K562 (cell line): Measurements from ENCODE around the gene GASK1A. TPM values are rescaled to one million over a fixed set of nuclear protein-coding genes. Genes with fewer than 3 reads are reported as not detected.

Experiments used
- ATAC-seq: fragments of 200-7000 bp; cut with Tn5 transposase; 3 replicates; pipeline ENCODE4 v1.9.1; 2020; ENCODE audit warnings: moderate library complexity
- BruUV-seq: library from RNA; stranded (reverse); fragments of 400-500 nt; replicated peaks from 2 replicates; lab custom pipeline; 2021; lab: Mats Ljungman, UMichigan
- CTCF ChIA-PET: fragments of 300-600 bp; formaldehyde crosslinking; extraction: SDS; loops from one replicate; lab custom pipeline; 2021; ENCODE audit warnings: low intra/inter-chr PET ratio; lab: Yijun Ruan, JAX
- POLR2A ChIA-PET: fragments of 300-600, 350-650 bp; sonication (Branson Sonifier 250); formaldehyde crosslinking; extraction: SDS; loops from one replicate; lab custom pipeline; 2021; ENCODE audit warnings: antibody characterized with exemption, inconsistent platforms; lab: Yijun Ruan, JAX
- DNase-seq, 4 experiments: peaks; one replicate each; pipeline versions ENCODE4 v3.0.0 to v3.0.0-alpha.2; 2011 to 2018; ENCODE audit warnings: low spot score in 3 of 4, mixed read lengths in 3 of 4; ENCODE audit errors: extremely low read depth in 1 of 4
- FAIRE-seq: peaks from 2 replicates; lab custom pipeline; 2011; peaks lifted over from hg19 to GRCh38; lab: Jason Lieb, UNC
- H2AFZ ChIP-seq: 2 replicates; pipeline ENCODE4 v1.6.0; 2011; ENCODE audit warnings: low read depth, low read length, control low read depth, inconsistent platforms
- H3K27ac ChIP-seq: fragments of 200-600 bp; 3 replicates; pipeline ENCODE4 v1.8.0; 2011; ENCODE audit warnings: low read depth, mild to moderate bottlenecking, control low read depth, inconsistent platforms, low read length, moderate library complexity, mixed read lengths; ENCODE audit errors: extremely low read depth
- H3K27me3 ChIP-seq, 2 experiments: fragments of 300-600 bp in 1 of 2; 2 replicates in 1 of 2; 3 replicates in 1 of 2; pipeline versions ENCODE4 v1.6.0 to v1.8.0; 2011; ENCODE audit warnings: inconsistent platforms in 2 of 2, low read length in 2 of 2, mild to moderate bottlenecking in 1 of 2, mixed read lengths in 1 of 2, moderate library complexity in 1 of 2; ENCODE audit not compliant: control insufficient read depth in 2 of 2, insufficient read depth in 2 of 2
- H3K36me3 ChIP-seq: fragments of 300-600 bp; 3 replicates; pipeline ENCODE4 v1.8.0; 2011; ENCODE audit warnings: mild to moderate bottlenecking, low read length, inconsistent platforms; ENCODE audit not compliant: control insufficient read depth, insufficient read depth
- H3K4me1 ChIP-seq, 2 experiments: fragments of 200-600 bp in 1 of 2; replicated peaks in 1 of 2; 2 replicates in 1 of 2; 3 replicates in 1 of 2; pipeline versions ENCODE4 v1.5.1 to v1.8.0; 2011; ENCODE audit warnings: inconsistent platforms in 2 of 2, low read length in 2 of 2, mild to moderate bottlenecking in 1 of 2, mixed read lengths in 1 of 2, moderate library complexity in 1 of 2; ENCODE audit not compliant: control insufficient read depth in 2 of 2, insufficient read depth in 2 of 2
- H3K4me2 ChIP-seq: 2 replicates; pipeline ENCODE4 v1.6.1; 2011; ENCODE audit warnings: low read length, control low read depth, inconsistent platforms, mixed read lengths; ENCODE audit not compliant: insufficient read depth
- H3K4me3 ChIP-seq: fragments of 200-600 bp; sonication (generic), shearing (Covaris generic); 2 replicates; pipeline ENCODE4 v1.5.1; 2016; ENCODE audit warnings: control low read depth, inconsistent platforms
- H3K79me2 ChIP-seq: fragments of 200-600 bp; 3 replicates; pipeline ENCODE4 v1.8.0; 2011; ENCODE audit warnings: low read length, inconsistent platforms; ENCODE audit not compliant: control insufficient read depth, insufficient read depth
- H3K9ac ChIP-seq, 2 experiments: 2 replicates each; pipeline versions ENCODE4 v1.6.0 to v1.6.1; 2011; ENCODE audit warnings: low read depth in 2 of 2, low read length in 2 of 2, control low read depth in 1 of 2, inconsistent platforms in 1 of 2, mild to moderate bottlenecking in 1 of 2, mixed read lengths in 1 of 2; ENCODE audit not compliant: insufficient read depth in 1 of 2
- H3K9me1 ChIP-seq: one replicate; pipeline ENCODE4 v1.6.0; 2011; ENCODE audit warnings: inconsistent platforms, mild to moderate bottlenecking, low read length, moderate library complexity; ENCODE audit not compliant: control insufficient read depth, insufficient read depth
- H3K9me3 ChIP-seq: replicated peaks from 2 replicates; pipeline ENCODE4 v1.5.1; 2011; ENCODE audit warnings: low read depth, low read length, inconsistent platforms; ENCODE audit not compliant: control insufficient read depth, insufficient read depth
- H4K20me1 ChIP-seq: replicated peaks from 2 replicates; pipeline ENCODE4 v1.6.1; 2011; ENCODE audit warnings: low read length, inconsistent platforms, mixed read lengths; ENCODE audit not compliant: control insufficient read depth, insufficient read depth
- IFI16 ChIP-seq: fragments of 250-450 bp; sonication (Bioruptor Pico); IDR thresholded peaks from 2 replicates; pipeline ENCODE4 v2.1.2; 2022; ENCODE audit warnings: mild to moderate bottlenecking, inconsistent platforms
- WGBS: fragments of 100-300 bp; shearing (Covaris generic); methylation state at CpG from one replicate; pipeline ENCODE4 v1.1.6; 2016; ENCODE audit warnings: low coverage, mixed read lengths; ENCODE audit not compliant: insufficient coverage; ENCODE audit errors: missing lambda C conversion rate; 5-methylcytosine and 5-hydroxymethylcytosine counted together
- in situ Hi-C: fragments of 300-500 bp; cut with MboI; formaldehyde crosslinking; loops from 4 replicates; pipeline ENCODE4 v1.15.0; 2018; ENCODE audit warnings: inconsistent platforms, mixed read lengths
- intact Hi-C: fragments of 100-400 bp; cut with micrococcal nuclease; formaldehyde crosslinking; loops from 2 replicates; pipeline ENCODE4 v1.14.2; 2022
- polyA plus RNA-seq, 8 experiments: library from polyadenylated mRNA; depleted of rRNA in 4 of 8; stranded (reverse) in 5 of 8; unstranded in 3 of 8; fragments of >200 nt; fragmentation: Nextera tagmentation in 2 of 8; fragmentation: Illumina TruSeq in 1 of 8; extraction: Ambion mirVana in 2 of 8; extraction: Trizol in 1 of 8; gene quantifications; 2 replicates each; pipeline versions ENCODE4 v1.2.1 to v1.2.3, GENCODE V29; 2011 to 2014; ENCODE audit warnings: inconsistent platforms in 1 of 8, missing spikeins in 1 of 8
- total RNA-seq, 7 experiments: library from RNA; depleted of rRNA in 6 of 7; stranded (reverse); fragments of >200 nt in 6 of 7; fragmentation: Illumina TruSeq in 2 of 7; extraction: Trizol in 2 of 7; gene quantifications; 2 replicates each; pipeline versions ENCODE4 v1.2.1 to v1.2.3, GENCODE V29; 2011 to 2021; ENCODE audit warnings: low replicate concordance in 1 of 7
- TF ChIP-seq, protein P1 (sequence below): fragments of 450-650 bp; IDR thresholded peaks from one replicate; pipeline ENCODE4 v1.6.1; 2018; ENCODE audit warnings: mild to moderate bottlenecking, moderate library complexity; ENCODE audit not compliant: partially characterized antibody
- TF ChIP-seq, protein P2 (sequence below): fragments of 450-650 bp; conservative IDR thresholded peaks from 2 replicates; pipeline ENCODE4 v1.6.1; 2016; ENCODE audit warnings: missing genetic modification characterization, low read depth, mild to moderate bottlenecking, missing compliant biosample characterization, moderate library complexity

Gene GASK1A
- total and polyA plus RNA-seq, 9 of the 15 experiments (the other 6 are each of a cell fraction or from before 2014, with no cell fraction given): 0.04 to 0.11 (median 0.05) TPM; not detected in 5

DNA sequence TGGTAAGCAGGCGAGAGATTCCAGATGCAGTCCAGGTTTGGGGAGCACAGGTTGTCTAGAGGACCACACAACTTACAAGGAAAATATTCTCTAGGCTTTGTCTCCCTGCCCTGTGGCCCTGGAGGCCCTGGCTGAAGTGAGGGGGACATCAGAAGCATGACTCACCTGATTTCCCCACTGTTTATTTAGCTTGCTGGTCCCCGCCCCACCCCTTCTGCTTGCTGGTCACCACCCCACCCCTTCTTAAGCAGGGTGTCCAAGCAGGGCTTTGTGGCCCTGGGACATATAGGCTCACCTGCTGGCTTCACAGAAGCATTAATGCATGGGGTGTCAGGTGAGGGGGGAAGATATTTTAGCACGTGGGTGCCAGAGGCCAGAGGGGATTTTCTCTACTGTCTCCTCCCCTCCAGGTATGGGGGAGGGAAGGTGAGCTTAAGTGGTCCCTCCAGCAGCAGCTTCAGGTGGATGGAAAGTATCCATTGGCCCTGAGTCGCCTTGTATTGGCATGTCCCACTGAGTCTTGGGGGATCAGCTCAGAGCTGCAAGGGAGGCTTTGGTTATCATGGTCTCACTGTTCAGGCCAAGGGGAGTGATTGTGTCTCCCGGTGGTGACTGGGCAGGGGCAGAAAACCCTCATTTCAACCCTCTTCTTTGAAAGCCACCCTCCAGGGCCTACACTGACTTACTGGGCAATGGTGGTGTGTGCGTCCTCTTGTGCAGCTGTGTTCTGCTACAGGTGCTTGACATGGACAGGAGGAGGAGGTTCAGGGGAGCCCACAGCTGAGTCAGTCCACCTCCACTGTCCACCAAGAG is 49.8 kb downstream of the GASK1A start:
- no TSS peak for BruUV-seq
- Histone ChIP-seq H3K4me1 (no peaks in the 10 kb centered on the region), H2AFZ (no peak overlapping the region), H3K9me3 (no peaks in the 10 kb centered on the region), H3K27ac (no peak overlapping the region), H3K4me3 (no peak overlapping the region), H3K27me3 (peaks cover 38 to 62% of the 10 kb centered on the region in 2 experiments), H4K20me1 (peaks cover 4% of the 10 kb centered on the region; the same call in 1 of the 2 replicates), H3K36me3 (no peaks in the 10 kb centered on the region), H3K4me2 (no peak overlapping the region; the same call in 1 of the 2 replicates), H3K9me1 (no peaks in the 10 kb centered on the region), H3K79me2 (no peaks in the 10 kb centered on the region), H3K9ac (no peak overlapping the region)
- intact Hi-C loops (no loop called here), in situ Hi-C loops (no loop called here)
- peak in 2 of 4 experiments; percentile 9 to 35 for DNase-seq
- CTCF ChIA-PET: no interaction called here
- POLR2A ChIA-PET: no interaction called here
- no peak for FAIRE-seq
- WGBS: 2% methylated on average over 6 of the region's 6 CpGs
- TF ChIP-seq, protein P1, sequence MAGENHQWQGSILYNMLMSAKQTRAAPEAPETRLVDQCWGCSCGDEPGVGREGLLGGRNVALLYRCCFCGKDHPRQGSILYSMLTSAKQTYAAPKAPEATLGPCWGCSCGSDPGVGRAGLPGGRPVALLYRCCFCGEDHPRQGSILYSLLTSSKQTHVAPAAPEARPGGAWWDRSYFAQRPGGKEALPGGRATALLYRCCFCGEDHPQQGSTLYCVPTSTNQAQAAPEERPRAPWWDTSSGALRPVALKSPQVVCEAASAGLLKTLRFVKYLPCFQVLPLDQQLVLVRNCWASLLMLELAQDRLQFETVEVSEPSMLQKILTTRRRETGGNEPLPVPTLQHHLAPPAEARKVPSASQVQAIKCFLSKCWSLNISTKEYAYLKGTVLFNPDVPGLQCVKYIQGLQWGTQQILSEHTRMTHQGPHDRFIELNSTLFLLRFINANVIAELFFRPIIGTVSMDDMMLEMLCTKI: no peak
- TF ChIP-seq, protein P2, sequence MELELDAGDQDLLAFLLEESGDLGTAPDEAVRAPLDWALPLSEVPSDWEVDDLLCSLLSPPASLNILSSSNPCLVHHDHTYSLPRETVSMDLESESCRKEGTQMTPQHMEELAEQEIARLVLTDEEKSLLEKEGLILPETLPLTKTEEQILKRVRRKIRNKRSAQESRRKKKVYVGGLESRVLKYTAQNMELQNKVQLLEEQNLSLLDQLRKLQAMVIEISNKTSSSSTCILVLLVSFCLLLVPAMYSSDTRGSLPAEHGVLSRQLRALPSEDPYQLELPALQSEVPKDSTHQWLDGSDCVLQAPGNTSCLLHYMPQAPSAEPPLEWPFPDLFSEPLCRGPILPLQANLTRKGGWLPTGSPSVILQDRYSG: no peak
- TF ChIP-seq IFI16 (CRISPR knock-in tag): no peak
- ATAC-seq: peak; percentile 40; the same call in 1 of the 3 replicates
